ENCODE measurements around the gene MCM8.
A peak's percentile ranks its signal among the peaks of the same experiment; 100 is the strongest.

Gene MCM8

DNA sequence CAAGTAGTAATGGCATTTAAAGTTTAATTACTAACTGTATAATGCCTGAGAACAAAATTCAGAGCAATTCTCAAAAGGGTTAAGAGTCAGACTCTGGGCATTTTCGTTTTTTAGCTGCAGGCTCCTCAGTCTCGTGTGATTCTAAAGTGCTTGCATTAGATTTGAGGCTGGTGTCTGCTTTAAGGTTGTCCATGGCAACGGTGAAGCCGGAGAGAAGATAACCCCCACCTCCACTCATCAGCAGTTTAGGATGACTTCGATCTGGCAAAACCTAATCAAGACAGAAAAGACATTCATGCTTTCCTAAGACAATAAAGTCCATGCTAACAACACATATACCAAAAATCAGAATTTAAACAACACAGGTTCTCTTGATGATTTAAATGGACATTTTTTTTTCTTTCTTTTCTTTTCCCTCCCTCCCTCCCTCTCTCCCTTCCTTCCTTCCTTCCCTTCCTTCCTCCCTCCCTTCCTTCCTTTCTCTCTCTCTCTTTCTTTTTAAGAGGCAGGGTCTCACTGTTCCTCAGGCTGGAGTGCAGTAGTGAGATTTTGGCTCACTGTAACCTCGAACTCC lies 11.9 kb upstream of the MCM8 start:
- CTCF ChIA-PET: no interaction called here
- no peak for DNase-seq (ENCODE audit: low spot score)
- no peak overlapping the region for H3K27ac ChIP-seq
- POLR2A ChIA-PET (ENCODE audit: low non-redundant PET): no interaction called here
- TF ChIP-seq, protein P1, sequence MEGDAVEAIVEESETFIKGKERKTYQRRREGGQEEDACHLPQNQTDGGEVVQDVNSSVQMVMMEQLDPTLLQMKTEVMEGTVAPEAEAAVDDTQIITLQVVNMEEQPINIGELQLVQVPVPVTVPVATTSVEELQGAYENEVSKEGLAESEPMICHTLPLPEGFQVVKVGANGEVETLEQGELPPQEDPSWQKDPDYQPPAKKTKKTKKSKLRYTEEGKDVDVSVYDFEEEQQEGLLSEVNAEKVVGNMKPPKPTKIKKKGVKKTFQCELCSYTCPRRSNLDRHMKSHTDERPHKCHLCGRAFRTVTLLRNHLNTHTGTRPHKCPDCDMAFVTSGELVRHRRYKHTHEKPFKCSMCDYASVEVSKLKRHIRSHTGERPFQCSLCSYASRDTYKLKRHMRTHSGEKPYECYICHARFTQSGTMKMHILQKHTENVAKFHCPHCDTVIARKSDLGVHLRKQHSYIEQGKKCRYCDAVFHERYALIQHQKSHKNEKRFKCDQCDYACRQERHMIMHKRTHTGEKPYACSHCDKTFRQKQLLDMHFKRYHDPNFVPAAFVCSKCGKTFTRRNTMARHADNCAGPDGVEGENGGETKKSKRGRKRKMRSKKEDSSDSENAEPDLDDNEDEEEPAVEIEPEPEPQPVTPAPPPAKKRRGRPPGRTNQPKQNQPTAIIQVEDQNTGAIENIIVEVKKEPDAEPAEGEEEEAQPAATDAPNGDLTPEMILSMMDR (conservative IDR thresholded peaks at IDR 0.05; ENCODE audit: low read depth): no peak

DNA sequence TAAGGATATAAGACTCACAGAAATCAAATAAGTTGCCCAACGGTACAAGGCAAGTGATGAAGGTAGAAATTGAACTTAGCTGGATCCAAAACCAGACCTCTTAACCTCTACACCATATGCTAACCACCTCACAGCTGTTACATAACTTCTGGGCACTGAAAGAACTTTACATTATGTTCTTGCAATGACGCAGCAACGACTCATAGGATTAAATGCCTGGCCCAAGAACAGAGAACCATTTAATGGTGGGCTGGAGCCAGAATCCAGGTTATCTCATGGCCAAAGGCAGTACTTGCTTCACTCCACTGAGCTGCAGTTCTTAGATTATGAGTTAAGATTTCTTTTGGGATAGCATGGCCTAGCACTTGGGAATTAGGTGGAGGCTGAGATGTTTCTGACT lies 4.5 kb upstream of the MCM8 start:
- ChIA-PET POLR2A (ENCODE audit: low non-redundant PET) (no interaction called here), CTCF (no interaction called here)
- TF ChIP-seq, protein P1 (conservative IDR thresholded peaks at IDR 0.05; ENCODE audit: low read depth): no peak
- peak; percentile 81 for DNase-seq (ENCODE audit: low spot score)
- H3K27ac ChIP-seq: no peak overlapping the region

DNA sequence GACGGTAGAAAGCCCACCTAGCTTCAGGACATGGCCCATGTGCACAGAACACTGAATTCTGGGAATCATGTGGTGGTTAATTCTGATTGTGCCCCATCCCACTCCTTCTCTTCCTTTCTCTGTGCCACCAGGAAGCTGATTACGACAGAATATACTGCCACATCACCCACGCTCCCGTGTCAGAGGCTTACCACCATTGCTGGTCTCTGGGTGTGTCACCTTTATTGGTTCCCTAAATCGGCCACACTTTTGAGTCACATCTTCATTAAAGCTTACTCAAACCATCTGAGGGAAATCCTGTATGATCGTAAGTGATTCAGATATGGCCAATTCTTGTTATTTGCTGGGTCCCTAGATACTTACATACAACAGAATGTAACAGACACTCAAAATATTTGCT lies 3.2 kb upstream of the MCM8 start:
- peak; percentile 13 for DNase-seq (ENCODE audit: low spot score)
- CTCF ChIA-PET: interaction anchor here (0.6 kb wide), 1 partner anchor 34 kb away, joined by 5 read pairs; no protein-coding TSS in a partner anchor

DNA sequence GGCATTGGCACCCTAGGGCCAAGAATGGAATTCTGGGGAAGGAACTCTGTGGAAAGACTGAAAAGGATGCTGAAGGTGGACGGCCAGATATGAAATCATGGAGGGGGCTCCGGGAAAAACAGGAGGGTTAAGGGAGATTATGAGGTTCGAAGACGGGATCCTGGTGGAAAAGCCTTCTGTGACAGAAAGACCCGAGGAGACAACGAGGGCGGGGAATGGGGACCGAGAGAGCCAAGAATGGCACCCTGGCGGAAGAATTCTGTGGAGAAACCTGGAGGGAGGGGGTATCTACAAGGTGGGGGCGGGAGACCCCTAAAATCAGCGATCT lies 545 bp upstream of the MCM8 start:
- ChIA-PET POLR2A (ENCODE audit: low non-redundant PET) (no interaction called here), CTCF (no interaction called here)
- no peak for DNase-seq (ENCODE audit: low spot score)
- H3K27ac ChIP-seq: peak overlapping the region; percentile 92
- TF ChIP-seq, protein P1 (conservative IDR thresholded peaks at IDR 0.05; ENCODE audit: low read depth): no peak

More for the DNA sequence above, 3.2 kb upstream of the MCM8 start:
- POLR2A ChIA-PET (ENCODE audit: low non-redundant PET): no interaction called here
- no peak overlapping the region for H3K27ac ChIP-seq
- TF ChIP-seq, protein P1 (conservative IDR thresholded peaks at IDR 0.05; ENCODE audit: low read depth): no peak

DNA sequence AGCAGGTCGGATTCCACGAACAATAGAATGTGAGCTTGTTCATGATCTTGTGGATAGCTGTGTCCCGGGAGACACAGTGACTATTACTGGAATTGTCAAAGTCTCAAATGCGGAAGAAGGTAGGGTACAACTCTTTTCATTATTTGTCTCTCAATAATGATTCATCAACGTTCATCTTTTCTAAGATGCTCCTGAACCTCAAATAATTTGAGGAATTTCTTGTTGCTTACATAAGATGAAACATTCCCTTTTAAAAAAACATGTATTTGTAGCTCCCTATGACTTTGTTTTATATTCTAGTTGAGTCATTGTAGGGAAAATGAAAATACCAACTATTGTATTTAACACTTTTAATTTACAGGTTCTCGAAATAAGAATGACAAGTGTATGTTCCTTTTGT lies 17.0 kb downstream of the MCM8 start:
- H3K27ac ChIP-seq: no peak overlapping the region
- ChIA-PET CTCF (interaction anchor here (0.6 kb wide), 1 partner anchor 29 kb away, joined by 6 read pairs; no protein-coding TSS in a partner anchor), POLR2A (ENCODE audit: low non-redundant PET) (no interaction called here)
- DNase-seq (ENCODE audit: low spot score): no peak
- TF ChIP-seq, protein P1 (conservative IDR thresholded peaks at IDR 0.05; ENCODE audit: low read depth): no peak

DNA sequence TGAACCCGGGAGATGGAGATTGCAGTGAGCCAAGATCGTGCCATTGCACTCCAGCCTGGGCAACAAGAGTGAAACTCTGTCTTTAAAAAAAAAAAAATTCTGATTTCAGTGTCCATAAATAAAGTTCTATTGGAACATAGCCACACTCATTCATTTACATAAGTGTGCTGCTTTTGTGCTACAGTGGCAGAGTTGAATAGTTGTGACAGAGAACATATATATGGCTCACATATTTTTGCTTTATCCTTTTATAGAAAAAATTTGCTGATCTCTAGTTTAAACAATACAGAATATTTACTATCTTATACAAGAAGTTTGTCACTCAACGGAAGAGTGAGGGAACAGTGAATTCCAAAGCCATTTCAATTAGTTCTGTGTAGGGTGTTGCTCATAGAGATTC lies 18.0 kb downstream of the MCM8 start:
- CTCF ChIA-PET: no interaction called here
- no peak overlapping the region for H3K27ac ChIP-seq
- DNase-seq (ENCODE audit: low spot score): no peak
- POLR2A ChIA-PET (ENCODE audit: low non-redundant PET): no interaction called here
- TF ChIP-seq, protein P1 (conservative IDR thresholded peaks at IDR 0.05; ENCODE audit: low read depth): no peak

Data from RWPE1 (cell line).